ENCODE data around the gene SBNO1.
"Not testable (repeated sequence)": the region's sequence is repeated elsewhere in the genome, so short reads cannot be mapped to it uniquely, and the experiment has no call there.

The SBNO1 gene

GRCh38 chr12:123268850-123269249, 95.8 kb downstream of the SBNO1 start:
- DNase-seq = no peak

GRCh38 chr12:123267991-123268843, 96.4 kb downstream of the SBNO1 start:
- DNase-seq = peak; percentile 91

DNA sequence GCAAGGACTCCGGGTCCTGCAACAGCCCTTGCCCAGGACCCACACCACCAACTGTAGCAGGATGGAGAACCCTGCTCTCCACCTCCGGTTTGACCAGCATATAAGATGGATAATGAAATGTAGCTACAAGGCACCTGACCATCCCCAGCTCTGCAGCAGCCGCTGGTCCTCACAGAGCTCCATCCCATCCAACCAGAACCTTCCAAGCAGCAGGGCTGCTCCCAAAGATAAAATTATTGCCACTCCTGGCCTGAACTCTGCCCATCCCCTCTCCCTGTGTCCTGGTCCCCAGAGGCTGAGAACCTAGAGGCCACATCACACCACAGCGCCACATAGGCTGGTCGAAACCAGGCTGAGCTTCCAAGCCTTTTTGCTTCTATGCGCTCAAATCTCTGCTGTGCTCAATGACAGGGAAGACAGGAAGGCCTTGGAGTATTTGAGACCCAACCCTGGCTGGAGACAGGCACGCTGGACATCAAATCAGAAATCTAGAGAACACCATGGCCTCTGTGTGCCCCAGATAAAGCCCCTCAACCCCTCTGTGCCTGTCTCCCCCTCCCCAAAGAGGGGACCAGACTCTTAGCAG, 97.2 kb downstream of the SBNO1 start:
- no peak for DNase-seq

- no peak for DNase-seq
Measured at GRCh38 chr12:123266679-123267277, 97.9 kb downstream of the SBNO1 start.

DNA sequence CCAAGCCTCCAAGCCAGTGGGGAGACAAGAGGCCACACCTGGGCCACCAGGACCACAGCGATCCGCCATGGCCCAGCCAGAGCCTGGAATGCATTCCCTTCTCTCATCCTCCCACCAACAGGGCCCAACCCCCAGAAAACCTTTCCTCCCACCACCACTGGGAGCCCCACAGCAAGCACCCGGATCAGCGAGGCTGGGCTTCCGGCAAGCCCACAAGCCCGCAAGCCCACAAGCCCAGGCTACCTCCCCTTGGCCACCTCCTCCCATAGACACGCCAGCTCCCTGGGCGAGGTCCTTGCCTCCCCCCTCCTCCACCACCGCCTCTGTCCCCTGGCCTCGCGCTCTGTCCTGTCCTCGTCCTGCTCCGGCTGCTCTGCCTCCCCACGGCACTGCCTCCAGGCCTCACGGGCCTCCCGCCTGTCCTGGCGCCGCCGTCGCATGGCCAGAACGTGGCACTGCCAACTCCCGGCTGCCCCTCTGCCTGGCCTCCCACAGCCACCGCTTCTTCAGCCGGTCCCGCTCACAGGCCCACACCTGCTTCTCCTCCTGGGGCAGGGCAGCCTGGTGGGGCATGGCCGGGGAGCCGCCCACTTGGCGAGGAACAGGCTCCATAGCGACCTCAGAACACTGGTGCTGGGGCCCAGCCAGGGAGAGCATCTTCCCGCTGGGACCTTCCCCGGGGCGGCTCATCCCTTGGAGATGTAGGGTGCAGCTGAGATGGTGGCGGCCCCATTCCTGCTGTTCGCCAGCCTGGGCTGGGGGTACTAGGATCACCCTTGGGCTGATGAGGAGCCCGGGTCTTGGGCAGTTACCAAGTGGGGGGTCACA, 98.6 kb downstream of the SBNO1 start:
- DNase-seq = no peak

GRCh38 chr12:123264642-123265041, 100.0 kb downstream of the SBNO1 start:
- DNase-seq = no peak

DNA sequence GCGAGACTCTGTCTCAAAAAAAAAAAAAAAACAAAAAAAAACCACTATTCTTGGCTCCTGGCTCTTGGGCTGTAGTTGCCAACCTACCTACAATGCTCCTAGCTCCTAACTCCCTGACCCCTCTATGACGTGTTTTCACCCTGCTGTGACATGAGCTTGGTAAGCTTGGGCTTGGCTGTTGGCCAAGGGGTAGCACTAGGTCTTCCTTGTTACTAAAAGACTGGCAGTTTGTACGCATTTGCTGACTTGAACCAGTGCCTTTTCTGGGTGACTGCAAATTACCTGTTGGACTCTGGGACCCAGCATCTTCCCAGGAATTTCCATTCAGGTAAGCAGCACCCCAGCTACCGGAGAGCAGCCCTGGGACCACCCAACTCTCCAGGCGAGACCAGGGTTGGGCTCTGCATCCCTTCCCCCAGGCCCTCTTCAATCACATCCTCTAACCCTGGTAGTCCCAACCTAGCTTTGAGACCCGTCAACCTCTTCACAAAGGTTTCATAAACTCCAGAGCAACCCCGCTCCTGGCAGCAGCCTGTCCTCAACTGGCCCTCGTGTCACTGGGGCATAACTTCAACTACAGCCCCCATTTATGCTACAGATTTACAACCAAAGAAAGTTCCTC, 101.3 kb downstream of the SBNO1 start:
- no peak for DNase-seq

DNA sequence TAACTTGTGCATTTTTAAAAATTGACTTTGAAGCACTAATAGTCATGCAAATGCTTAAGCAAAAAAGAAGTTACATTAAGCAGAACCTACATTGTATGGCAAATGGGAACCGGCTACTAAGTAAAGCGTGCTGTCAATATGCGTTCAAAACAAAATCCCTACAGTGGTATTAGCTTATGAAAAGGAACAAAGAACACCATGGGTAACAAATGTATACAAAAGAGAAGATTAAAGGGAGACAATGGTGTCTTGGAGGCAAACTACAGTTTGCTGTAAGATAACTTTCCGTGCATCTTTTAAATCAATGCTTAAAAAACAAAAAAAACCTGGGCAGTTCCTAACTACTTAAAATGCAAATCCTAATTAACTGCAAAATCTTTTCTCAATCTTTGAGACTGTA, 103.5 kb downstream of the SBNO1 start:
- DNase-seq = no peak

DNA sequence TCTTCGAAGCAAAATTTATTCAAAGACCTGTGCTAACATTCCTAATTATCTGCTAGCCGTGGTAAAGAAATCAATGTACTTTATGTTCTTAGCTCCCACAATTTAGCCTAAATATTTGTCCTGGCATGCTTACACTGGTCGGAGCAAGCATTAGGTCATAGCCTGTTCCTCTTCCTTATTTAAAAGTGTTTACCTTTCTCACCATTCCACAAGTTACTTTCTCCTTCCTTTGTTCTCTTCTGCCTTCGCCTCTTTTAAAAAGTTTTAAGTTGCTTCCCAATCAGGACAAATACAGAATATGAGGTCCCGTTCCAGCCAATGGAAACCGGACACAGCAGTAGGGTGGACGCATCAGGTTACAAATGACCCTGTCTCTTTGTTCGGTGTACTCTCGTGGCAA, 104.6 kb downstream of the SBNO1 start:
- DNase-seq = no peak

- no peak for DNase-seq
Measured at GRCh38 chr12:123258593-123258992, 106.1 kb downstream of the SBNO1 start.

- DNase-seq = no peak
Measured at GRCh38 chr12:123254853-123255446, 109.7 kb downstream of the SBNO1 start.

GRCh38 chr12:123253641-123254459, 110.8 kb downstream of the SBNO1 start:
- DNase-seq = no peak

DNA sequence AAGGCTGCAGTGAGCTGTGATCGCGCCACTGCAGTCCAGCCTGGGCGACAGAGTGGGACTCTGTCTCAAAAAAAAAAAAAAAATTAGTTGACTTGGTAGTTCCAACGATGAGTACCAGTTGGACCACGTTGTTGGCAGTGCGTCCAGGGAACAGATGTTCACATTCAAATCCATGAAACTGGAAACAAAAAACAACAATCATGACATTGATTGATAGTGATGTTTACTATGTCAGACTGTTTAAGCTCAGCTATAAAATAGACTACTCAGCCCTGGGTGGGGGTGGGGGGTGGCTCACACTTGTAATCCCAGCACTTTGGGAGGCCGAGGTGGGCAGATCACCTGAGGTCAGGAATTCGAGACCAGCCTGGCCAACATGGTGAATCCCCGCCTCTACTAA, 112.3 kb downstream of the SBNO1 start:
- not testable (repeated sequence) for DNase-seq

- DNase-seq = no peak
Measured at GRCh38 chr12:123251403-123252076, 113.1 kb downstream of the SBNO1 start.

GRCh38 chr12:123250471-123251383, 113.9 kb downstream of the SBNO1 start:
- no peak for DNase-seq

DNA sequence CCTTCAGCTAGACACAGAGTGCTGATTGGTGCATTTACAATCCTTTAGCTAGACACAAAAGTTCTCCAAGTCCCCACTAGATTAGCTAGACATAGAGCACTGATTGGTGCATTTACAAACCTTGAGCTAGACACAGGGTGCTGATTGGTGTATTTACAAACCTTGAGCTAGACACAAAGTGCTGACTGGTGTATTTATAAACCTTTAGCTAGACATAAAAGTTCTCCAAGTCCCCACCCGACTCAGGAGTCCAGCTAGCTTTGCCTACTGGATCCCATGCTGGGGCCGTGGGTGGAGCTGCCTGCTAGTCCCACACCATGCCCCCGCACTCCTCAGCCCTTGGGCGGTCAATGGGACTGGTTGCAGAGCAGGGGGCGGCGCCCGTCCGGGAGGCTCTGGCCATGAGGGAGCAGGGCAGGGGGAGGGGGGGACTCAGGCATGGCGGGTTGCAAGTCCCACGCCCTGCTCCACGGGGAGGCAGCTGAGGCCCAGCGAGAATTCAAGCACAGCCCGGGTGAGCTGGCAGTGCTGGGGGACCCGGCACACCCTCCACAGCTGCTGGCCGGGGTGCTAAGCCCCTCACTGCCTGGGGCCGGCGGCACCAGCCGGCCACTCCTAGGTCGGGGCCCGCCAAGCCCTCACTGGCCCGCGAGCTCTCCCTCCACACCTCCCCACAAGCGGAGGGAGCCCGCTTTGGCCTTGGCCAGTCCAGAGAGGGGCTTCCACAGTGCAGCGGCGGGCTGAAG, 115.5 kb downstream of the SBNO1 start:
- not testable (repeated sequence) for DNase-seq

DNA sequence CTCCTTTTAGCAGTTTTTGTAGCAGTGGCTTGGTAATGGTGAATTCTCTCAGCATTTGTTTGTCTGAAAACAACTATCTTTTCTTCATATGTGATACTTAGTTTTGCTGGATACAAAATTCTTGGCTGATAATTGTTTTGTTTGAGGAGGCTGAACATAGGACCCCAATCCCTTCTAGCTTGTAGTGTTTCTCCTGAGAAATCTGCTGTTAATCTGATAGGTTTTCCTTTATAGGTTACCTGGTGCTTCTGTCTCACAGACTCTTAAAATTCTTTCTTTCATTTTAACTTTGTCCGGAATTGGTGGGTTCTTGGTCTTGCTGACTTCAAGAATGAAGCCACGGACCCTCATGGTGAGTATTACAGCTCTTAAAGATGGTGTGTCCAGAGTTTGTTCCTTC, 116.5 kb downstream of the SBNO1 start:
- DNase-seq = not testable (repeated sequence)

- DNase-seq = no peak
Measured at GRCh38 chr12:123245678-123246077, 119.0 kb downstream of the SBNO1 start.

All from right hindlimb (tissue), 1 donor.